Ovary (tissue), 9 donors: ENCODE measurements around the gene ETAA1. TPM values are rescaled to one million over a fixed set of nuclear protein-coding genes. Genes with fewer than 3 reads are reported as not detected.

Source experiments
- DNase-seq, 5 donors: peaks; one replicate each; pipeline ENCODE4 v3.0.0-alpha.2; 2019 to 2020
- H3K27ac ChIP-seq, 2 donors: fragments of 200-600 bp; one replicate each; pipeline versions ENCODE4 v1.5.1 to v1.8.0; 2019 to 2022
- H3K27me3 ChIP-seq: fragments of 200-600 bp; one replicate; pipeline ENCODE4 v1.8.0; 2022
- H3K36me3 ChIP-seq: fragments of 200-600 bp; sonication (generic); one replicate; pipeline ENCODE4 v1.5.1; 2019
- H3K4me1 ChIP-seq: one replicate; pipeline ENCODE4 v1.8.1; 2013; ENCODE audit warnings: mild to moderate bottlenecking, moderate library complexity; ENCODE audit not compliant: insufficient read depth
- H3K4me3 ChIP-seq: fragments of 200-600 bp; sonication (generic); one replicate; pipeline ENCODE4 v1.5.1; 2017
- H3K9me3 ChIP-seq, 2 donors: fragments of 200-600 bp in 1 of 2; sonication (generic) in 1 of 2; one replicate each; pipeline versions ENCODE4 v1.5.1 to v1.8.1; 2013 to 2019; ENCODE audit warnings: mild to moderate bottlenecking in 1 of 2, moderate library complexity in 1 of 2
- CTCF ChIP-seq, 3 donors: fragments of 450-650 bp in 2 of 3; fragments of 200-600 bp in 1 of 3; IDR thresholded peaks; one replicate each; pipeline versions ENCODE4 v1.5.1 to v1.8.0; 2016 to 2022; ENCODE audit warnings: antibody characterized with exemption in 3 of 3, mild to moderate bottlenecking in 1 of 3
- EP300 ChIP-seq: sonication (generic); formaldehyde crosslinking; IDR thresholded peaks from one replicate; pipeline ENCODE4 v1.6.1; 2017; ENCODE audit warnings: antibody characterized with exemption
- POLR2A ChIP-seq: fragments of 450-650 bp; IDR thresholded peaks from one replicate; pipeline ENCODE4 v1.6.1; 2017; ENCODE audit warnings: antibody characterized with exemption, mild to moderate bottlenecking, moderate library complexity
- WGBS, 3 donors: extraction: QIAGEN DNeasy Blood & Tissue Kit in 1 of 3; methylation state at CpG; one replicate each; pipeline versions ENCODE4 v1.1.5 to v1.1.7; 2013 to 2017; 5-methylcytosine and 5-hydroxymethylcytosine counted together
- intact Hi-C, 4 donors: fragments of 100-400 bp; cut with DNase I; formaldehyde crosslinking; loops; one replicate each; pipeline versions ENCODE4 v1.11.0 to v1.15.1; 2022 to 2023
- polyA plus RNA-seq, 2 donors: library from polyadenylated mRNA; stranded (reverse); fragments of 200-250 nt in 1 of 2; fragments of 350-450 nt in 1 of 2; fragmentation: Illumina TruSeq in 1 of 2; extraction: RNeasy Lipid Tissue Mini Kit (QIAGEN cat#74804) in 1 of 2; gene quantifications; one replicate each; pipeline ENCODE4 v1.2.3, GENCODE V29; 2013 to 2014
- total RNA-seq, 7 donors: library from RNA; depleted of rRNA in 2 of 7; stranded (reverse); fragments of >200 nt in 2 of 7; fragmentation: NEBNext Ultra II Directional in 3 of 7; extraction: Animal tissue kit (Norgen Biotek cat#: 25700) in 3 of 7; gene quantifications; one replicate each; pipeline versions ENCODE4 v1.1.0 to v1.2.4, GENCODE V29; 2016 to 2023
- donor health status: DM: no; HTN: no; CAD: no; lungs with moderate emphysema.
- donor health status: DM: no; HTN: no; CAD: no.
- donor health status: Bipolar disorder and iron deficiency.
- donor health status: DM: yes; HTN: yes; CAD: no.
- donor health status: DM: no; HTN: no; CAD: no.
- donor health status: DM: yes; HTN: yes; CAD: no.

Gene ETAA1
- total and polyA plus RNA-seq, 9 donors: 8.8 to 22.7 (median 12.8) TPM

GRCh38 chr2:67455219-67456142, 58.3 kb downstream of the ETAA1 start:
- DNase-seq: no peak
- Histone ChIP-seq H3K9me3 (no peaks in the 10 kb centered on the region), H3K27me3 (no peaks in the 10 kb centered on the region), H3K36me3 (no peaks in the 10 kb centered on the region), H3K27ac (no peak overlapping the region), H3K4me3 (no peak overlapping the region), H3K4me1 (no peaks in the 10 kb centered on the region)
- 77 to 89% (median 87%) methylated on average over 4 of the region's 4 CpGs for WGBS, 3 donors
- intact Hi-C loops: no loop called here
- TF ChIP-seq CTCF (IDR thresholded peaks at IDR 0.05): no peak
- no peak for TF ChIP-seq POLR2A
- TF ChIP-seq EP300: no peak

GRCh38 chr2:67456428-67456827, 59.3 kb downstream of the ETAA1 start:
- no peaks in the 10 kb centered on the region for H3K27me3 ChIP-seq
- no peaks in the 10 kb centered on the region for H3K9me3 ChIP-seq
- no peaks in the 10 kb centered on the region for H3K36me3 ChIP-seq
- no peak overlapping the region for H3K4me3 ChIP-seq
- TF ChIP-seq CTCF (IDR thresholded peaks at IDR 0.05) (no peak), POLR2A (no peak), EP300 (no peak)
- H3K4me1 ChIP-seq: no peaks in the 10 kb centered on the region
- DNase-seq: no peak
- intact Hi-C loops: no loop called here
- no peak overlapping the region for H3K27ac ChIP-seq
- 64 to 66% (median 64%) methylated on average over 2 of the region's 2 CpGs for WGBS, 3 donors

- Histone ChIP-seq H3K4me1 (no peaks in the 10 kb centered on the region), H3K9me3 (no peaks in the 10 kb centered on the region), H3K27ac (no peak overlapping the region), H3K36me3 (no peaks in the 10 kb centered on the region), H3K27me3 (no peaks in the 10 kb centered on the region), H3K4me3 (no peak overlapping the region)
- no peak for DNase-seq
- 74 to 85% (median 83%) methylated on average over 4 of the region's 4 CpGs for WGBS, 3 donors
- intact Hi-C loops: no loop called here
- TF ChIP-seq CTCF (IDR thresholded peaks at IDR 0.05): no peak
- TF ChIP-seq EP300: no peak
- no peak for TF ChIP-seq POLR2A
Measured at GRCh38 chr2:67457699-67458098, 60.6 kb downstream of the ETAA1 start.

GRCh38 chr2:67459761-67460160, 62.6 kb downstream of the ETAA1 start:
- no peaks in the 10 kb centered on the region for H3K36me3 ChIP-seq
- no peaks in the 10 kb centered on the region for H3K4me1 ChIP-seq
- H3K27ac ChIP-seq: no peak overlapping the region
- TF ChIP-seq POLR2A (no peak), EP300 (no peak), CTCF (IDR thresholded peaks at IDR 0.05) (no peak)
- no peak overlapping the region for H3K4me3 ChIP-seq
- intact Hi-C loops: no loop called here
- H3K27me3 ChIP-seq: no peaks in the 10 kb centered on the region
- 90 to 97% (median 93%) methylated on average over 2 of the region's 2 CpGs for WGBS, 3 donors
- no peak for DNase-seq
- H3K9me3 ChIP-seq: no peaks in the 10 kb centered on the region
